H9 (cell line): ENCODE data around the gene MTMR4. TPM values are rescaled to one million over a fixed set of nuclear protein-coding genes. Genes with fewer than 3 reads are reported as not detected.

Experiments used
- DNase-seq: peaks from one replicate; pipeline ENCODE4 v3.0.0-alpha.2; 2017
- H2AFZ ChIP-seq: one replicate; pipeline ENCODE4 v1.6.1; 2013; ENCODE audit warnings: mild to moderate bottlenecking, low read length, control low read depth, moderate library complexity
- H2AK5ac ChIP-seq: 2 replicates; pipeline ENCODE4 v1.6.1; 2013; ENCODE audit warnings: low read length, control low read depth, mixed read lengths; ENCODE audit not compliant: insufficient read length
- H2BK120ac ChIP-seq: one replicate; pipeline ENCODE4 v1.6.1; 2013; ENCODE audit warnings: low read depth, mild to moderate bottlenecking, low read length, control low read depth, inconsistent platforms; ENCODE audit not compliant: poor library complexity, severe bottlenecking
- H2BK12ac ChIP-seq: 2 replicates; pipeline ENCODE4 v1.6.1; 2013; ENCODE audit warnings: low read length, control low read depth, mixed read lengths, low read depth; ENCODE audit not compliant: insufficient read length
- H2BK15ac ChIP-seq: 2 replicates; pipeline ENCODE4 v1.6.1; 2013; ENCODE audit warnings: low read depth, low read length, control low read depth
- H2BK20ac ChIP-seq: one replicate; pipeline ENCODE4 v1.6.1; 2013; ENCODE audit warnings: low read depth, mild to moderate bottlenecking, low read length, control low read depth, inconsistent platforms; ENCODE audit not compliant: poor library complexity, severe bottlenecking
- H2BK5ac ChIP-seq: 2 replicates; pipeline ENCODE4 v1.6.1; 2013; ENCODE audit warnings: low read length, control low read depth, mixed read lengths; ENCODE audit not compliant: insufficient read length
- H3K14ac ChIP-seq: 2 replicates; pipeline ENCODE4 v1.6.1; 2013; ENCODE audit warnings: low read length, control low read depth; ENCODE audit not compliant: insufficient read depth
- H3K18ac ChIP-seq: 2 replicates; pipeline ENCODE4 v1.6.1; 2013; ENCODE audit warnings: low read depth, mild to moderate bottlenecking, mixed read lengths, low read length, control low read depth; ENCODE audit not compliant: insufficient read length
- H3K23ac ChIP-seq: 2 replicates; pipeline ENCODE4 v1.6.1; 2013; ENCODE audit warnings: low read length, control low read depth, mixed read lengths, low read depth; ENCODE audit not compliant: insufficient read length
- H3K23me2 ChIP-seq: 2 replicates; pipeline ENCODE4 v1.6.1; 2013; ENCODE audit warnings: low read depth, mild to moderate bottlenecking, mixed read lengths, low read length, control low read depth; ENCODE audit not compliant: insufficient read length, poor library complexity, severe bottlenecking
- H3K27ac ChIP-seq: 2 replicates; pipeline ENCODE4 v1.5.1; 2013; ENCODE audit warnings: low read length, control low read depth, mixed read lengths, low read depth; ENCODE audit not compliant: insufficient read length
- H3K27me3 ChIP-seq: 2 replicates; pipeline ENCODE4 v1.6.1; 2013; ENCODE audit warnings: low read length, control low read depth, inconsistent platforms; ENCODE audit not compliant: insufficient read depth
- H3K4ac ChIP-seq: 2 replicates; pipeline ENCODE4 v1.6.1; 2013; ENCODE audit warnings: low read depth, mild to moderate bottlenecking, control low read depth, inconsistent platforms, low read length, moderate library complexity
- H3K4me1 ChIP-seq: 2 replicates; pipeline ENCODE4 v1.6.1; 2013; ENCODE audit warnings: low read length, control low read depth, inconsistent platforms; ENCODE audit not compliant: insufficient read depth
- H3K4me2 ChIP-seq: 2 replicates; pipeline ENCODE4 v1.6.1; 2013; ENCODE audit warnings: low read length, control low read depth, mixed read lengths; ENCODE audit not compliant: insufficient read length, insufficient read depth
- H3K56ac ChIP-seq: 2 replicates; pipeline ENCODE4 v1.6.1; 2013; ENCODE audit warnings: low read depth, mild to moderate bottlenecking, mixed read lengths, low read length, control low read depth; ENCODE audit not compliant: insufficient read length
- H3K79me1 ChIP-seq: 2 replicates; pipeline ENCODE4 v1.6.1; 2013; ENCODE audit warnings: low read depth, mild to moderate bottlenecking, moderate library complexity, low read length, control low read depth, inconsistent platforms; ENCODE audit not compliant: insufficient read depth, poor library complexity, severe bottlenecking
- H3K79me2 ChIP-seq: 2 replicates; pipeline ENCODE4 v1.6.1; 2013; ENCODE audit warnings: low read length, control low read depth, inconsistent platforms; ENCODE audit not compliant: insufficient read depth
- H3K9ac ChIP-seq: 2 replicates; pipeline ENCODE4 v1.6.1; 2013; ENCODE audit warnings: low read length, control low read depth, mixed read lengths; ENCODE audit not compliant: insufficient read length; ENCODE audit errors: extremely low read depth
- H3K9me3 ChIP-seq: one replicate; pipeline ENCODE4 v1.6.1; 2013; ENCODE audit warnings: low read depth, low read length, inconsistent platforms; ENCODE audit not compliant: control insufficient read depth
- H3T11ph ChIP-seq: one replicate; pipeline ENCODE4 v1.6.1; 2013; ENCODE audit warnings: mild to moderate bottlenecking, low read length, control low read depth, inconsistent platforms
- H4K20me1 ChIP-seq: one replicate; pipeline ENCODE4 v1.6.1; 2013; ENCODE audit not compliant: control insufficient read depth, insufficient read length, insufficient read depth
- H4K5ac ChIP-seq: 2 replicates; pipeline ENCODE4 v1.6.1; 2013; ENCODE audit warnings: low read depth, mild to moderate bottlenecking, mixed read lengths, low read length, control low read depth; ENCODE audit not compliant: insufficient read length
- H4K8ac ChIP-seq: replicated peaks from 2 replicates; pipeline ENCODE4 v1.6.1; 2013; ENCODE audit warnings: low read length, control low read depth, mixed read lengths, low read depth; ENCODE audit not compliant: insufficient read length
- H4K91ac ChIP-seq: 2 replicates; pipeline ENCODE4 v1.6.1; 2013; ENCODE audit warnings: low read depth, mild to moderate bottlenecking, moderate library complexity, mixed read lengths, low read length, control low read depth; ENCODE audit not compliant: insufficient read length
- H3K27ac Mint-ChIP-seq, 3 experiments: 2 replicates in 2 of 3; 3 replicates in 1 of 3; pipeline ENCODE4 v1.8.0; 2020 to 2021; ENCODE audit warnings: mixed read lengths in 3 of 3, mild to moderate bottlenecking in 1 of 3, moderate library complexity in 1 of 3
- H3K27me3 Mint-ChIP-seq: 2 replicates; pipeline ENCODE4 v1.8.0; 2021; ENCODE audit warnings: low read depth, mild to moderate bottlenecking, moderate library complexity, mixed read lengths
- H3K36me3 Mint-ChIP-seq, 3 experiments: 2 replicates in 2 of 3; 3 replicates in 1 of 3; pipeline ENCODE4 v1.8.0; 2020 to 2021; ENCODE audit warnings: low read depth in 3 of 3, mixed read lengths in 3 of 3; ENCODE audit not compliant: insufficient read depth in 1 of 3
- H3K4me1 Mint-ChIP-seq, 2 experiments: 2 replicates each; pipeline ENCODE4 v1.8.0; 2020; ENCODE audit warnings: mixed read lengths in 2 of 2
- H3K4me3 Mint-ChIP-seq, 2 experiments: 2 replicates in 1 of 2; 3 replicates in 1 of 2; pipeline ENCODE4 v1.8.0; 2020 to 2021; ENCODE audit warnings: mild to moderate bottlenecking in 2 of 2, mixed read lengths in 2 of 2, moderate library complexity in 1 of 2
- H3K9me3 Mint-ChIP-seq, 2 experiments: 2 replicates in 1 of 2; 3 replicates in 1 of 2; pipeline ENCODE4 v1.8.0; 2020; ENCODE audit warnings: mild to moderate bottlenecking in 2 of 2, mixed read lengths in 2 of 2, moderate library complexity in 1 of 2
- CTCF ChIP-seq: fragments of 200-600 bp; sonication (generic); conservative IDR thresholded peaks from 3 replicates; pipeline ENCODE4 v1.8.0; 2021; ENCODE audit warnings: antibody characterized with exemption, mild to moderate bottlenecking
- total RNA-seq: library from RNA; stranded (reverse); gene quantifications from 2 replicates; pipeline ENCODE4 v1.2.1, GENCODE V29; 2021

The MTMR4 gene
- total RNA-seq, 1 experiment from 2014 or later, result 31.2 TPM

DNA sequence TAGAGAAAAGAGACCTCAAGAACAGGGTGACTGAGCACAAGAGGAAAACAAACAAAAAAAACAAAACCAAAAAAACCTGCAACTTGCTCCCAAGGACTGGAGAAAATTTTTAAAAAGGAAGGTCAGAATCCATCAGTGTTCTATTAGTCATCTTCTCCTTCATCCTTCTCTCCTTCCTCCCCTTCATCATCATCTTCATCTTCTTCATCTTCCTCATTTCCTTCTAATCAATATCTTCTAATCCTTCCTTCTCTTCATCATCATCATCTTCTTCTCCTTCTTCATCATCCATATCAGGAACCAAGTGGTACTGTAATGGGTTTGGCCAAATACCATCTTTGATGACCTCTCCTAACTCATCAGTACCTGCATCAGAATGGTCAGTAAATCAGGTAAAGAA lies 38.5 kb downstream of the MTMR4 start:
- no peak for DNase-seq
- Mint-ChIP-seq H3K4me3 (no peak overlapping the region), H3K27me3 (peaks cover 5% of the 10 kb centered on the region; the same call in 1 of the 2 replicates), H3K36me3 (no peaks in the 10 kb centered on the region), H3K9me3 (no peaks in the 10 kb centered on the region), H3K4me1 (no peaks in the 10 kb centered on the region; a peak in 1 of 4 replicates), H3K27ac (no peak overlapping the region)
- H3T11ph ChIP-seq, result no peak overlapping the region
- H3K79me2 ChIP-seq, result no peaks in the 10 kb centered on the region
- no peak overlapping the region for H2BK20ac ChIP-seq
- no peak overlapping the region for H3K27ac ChIP-seq
- no peak for TF ChIP-seq CTCF
- no peak overlapping the region for H4K91ac ChIP-seq
- H4K20me1 ChIP-seq, result no peaks in the 10 kb centered on the region
- no peak overlapping the region for H4K8ac ChIP-seq
- no peak overlapping the region for H3K4ac ChIP-seq
- no peak overlapping the region for H3K9ac ChIP-seq
- H3K56ac ChIP-seq, result no peak overlapping the region
- H4K5ac ChIP-seq, result no peak overlapping the region
- no peak overlapping the region for H2BK5ac ChIP-seq
- no peak overlapping the region for H3K23ac ChIP-seq
- no peaks in the 10 kb centered on the region for H3K23me2 ChIP-seq
- H2BK12ac ChIP-seq, result no peak overlapping the region
- no peaks in the 10 kb centered on the region for H3K4me1 ChIP-seq
- H2AK5ac ChIP-seq, result no peak overlapping the region
- H3K14ac ChIP-seq, result no peak overlapping the region
- H3K9me3 ChIP-seq, result no peaks in the 10 kb centered on the region
- H3K4me2 ChIP-seq, result no peak overlapping the region
- H3K27me3 ChIP-seq, result no peaks in the 10 kb centered on the region
- H2AFZ ChIP-seq, result no peak overlapping the region
- H3K18ac ChIP-seq, result no peak overlapping the region
- no peak overlapping the region for H2BK120ac ChIP-seq
- no peaks in the 10 kb centered on the region for H3K79me1 ChIP-seq
- H2BK15ac ChIP-seq, result no peak overlapping the region
